GM20431 (cell line): ENCODE measurements around the gene KCNK3.

Experiments used
- in situ Hi-C: fragments of 300-500 bp; cut with MseI, MboI; formaldehyde crosslinking; loops from one replicate; pipeline ENCODE4 v1.15.0; 2020; ENCODE audit warnings: low sequenced_read_pairs; ENCODE audit not compliant: unreplicated experiment

The KCNK3 gene

DNA sequence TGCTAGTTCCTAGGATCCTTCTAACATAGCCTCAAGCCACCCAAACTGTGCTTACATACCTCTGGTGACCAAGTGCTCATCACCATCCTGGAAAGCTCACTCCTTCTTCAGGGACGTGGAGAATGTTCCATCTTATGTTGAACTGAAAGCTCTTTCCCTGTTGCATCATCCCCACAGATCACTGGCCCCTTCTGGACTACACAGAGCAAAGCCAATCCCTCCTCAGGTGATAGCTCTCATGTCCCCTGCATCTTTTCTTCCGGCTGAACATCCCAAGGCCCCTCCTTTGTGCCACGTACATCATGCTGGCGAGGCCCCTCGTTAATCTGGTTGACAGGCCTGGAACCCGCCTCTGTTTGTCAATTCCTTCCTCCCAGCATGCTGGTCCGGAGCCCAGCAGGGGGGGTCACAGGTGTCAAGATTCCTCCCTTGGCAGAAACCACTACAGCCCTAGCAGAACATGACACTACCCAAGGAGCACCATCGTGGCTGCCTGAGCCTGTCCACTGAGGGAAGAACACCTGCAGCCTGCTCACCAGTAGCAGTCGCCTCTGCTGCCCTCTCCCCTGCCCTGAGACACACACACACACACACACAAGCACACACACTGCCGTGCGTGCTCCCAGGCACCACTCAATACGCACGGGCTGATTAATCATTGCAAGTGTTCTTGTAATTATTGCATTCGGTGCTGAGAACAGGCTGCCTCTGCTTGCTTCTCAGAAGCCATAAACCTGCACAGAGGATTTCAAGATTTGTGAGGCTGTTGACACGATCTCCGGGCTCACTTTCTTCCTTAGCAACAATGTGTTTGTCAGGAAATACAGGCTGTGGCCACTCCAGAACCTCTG, 6.3 kb upstream of the KCNK3 start:
- in situ Hi-C loops, result no loop called here

DNA sequence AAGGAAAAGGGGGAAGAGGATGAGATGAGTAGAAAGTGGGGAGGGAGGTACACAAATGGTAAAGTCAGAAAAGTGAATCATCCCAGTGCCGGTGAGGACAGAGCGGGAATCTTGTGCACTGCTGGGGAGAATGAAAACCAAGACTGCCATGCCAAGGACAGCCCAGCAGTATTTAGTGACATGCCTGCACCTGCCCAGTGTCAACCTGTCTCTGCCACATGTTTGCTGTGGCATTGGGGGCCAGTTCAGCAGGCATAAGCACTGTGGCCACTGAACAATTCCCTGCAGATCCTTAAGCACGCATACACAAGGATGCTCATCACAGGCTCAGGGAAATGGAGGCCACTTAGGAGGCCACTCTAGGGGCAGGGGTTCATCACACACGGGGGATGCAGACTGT, 5.2 kb upstream of the KCNK3 start:
- in situ Hi-C loops, result no loop called here

GRCh38 chr2:26687801-26688200, 4.7 kb upstream of the KCNK3 start:
- in situ Hi-C loops, result no loop called here

- in situ Hi-C loops, result no loop called here
Observed at GRCh38 chr2:26691161-26691560, 1.4 kb upstream of the KCNK3 start.

DNA sequence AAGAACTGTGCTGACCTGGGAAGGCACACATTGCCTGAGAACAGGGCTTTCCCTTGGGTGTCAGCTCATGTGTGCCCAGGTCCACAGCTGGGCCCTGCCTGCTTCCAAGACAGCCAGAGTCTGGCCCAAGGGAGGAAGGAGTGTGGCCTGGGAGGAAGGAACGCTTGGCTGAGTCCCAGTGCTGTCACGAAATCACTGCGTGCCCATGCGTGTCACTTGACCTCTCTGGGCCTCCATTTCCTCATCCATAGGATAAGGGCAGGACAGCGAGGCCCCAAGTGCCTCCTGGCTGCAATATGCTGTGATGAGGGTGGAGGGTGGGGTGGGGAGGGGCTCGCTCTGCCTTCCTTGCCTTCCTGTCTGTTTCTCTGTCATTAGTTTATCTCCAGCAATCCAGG, 642 bp upstream of the KCNK3 start:
- in situ Hi-C loops, result no loop called here

DNA sequence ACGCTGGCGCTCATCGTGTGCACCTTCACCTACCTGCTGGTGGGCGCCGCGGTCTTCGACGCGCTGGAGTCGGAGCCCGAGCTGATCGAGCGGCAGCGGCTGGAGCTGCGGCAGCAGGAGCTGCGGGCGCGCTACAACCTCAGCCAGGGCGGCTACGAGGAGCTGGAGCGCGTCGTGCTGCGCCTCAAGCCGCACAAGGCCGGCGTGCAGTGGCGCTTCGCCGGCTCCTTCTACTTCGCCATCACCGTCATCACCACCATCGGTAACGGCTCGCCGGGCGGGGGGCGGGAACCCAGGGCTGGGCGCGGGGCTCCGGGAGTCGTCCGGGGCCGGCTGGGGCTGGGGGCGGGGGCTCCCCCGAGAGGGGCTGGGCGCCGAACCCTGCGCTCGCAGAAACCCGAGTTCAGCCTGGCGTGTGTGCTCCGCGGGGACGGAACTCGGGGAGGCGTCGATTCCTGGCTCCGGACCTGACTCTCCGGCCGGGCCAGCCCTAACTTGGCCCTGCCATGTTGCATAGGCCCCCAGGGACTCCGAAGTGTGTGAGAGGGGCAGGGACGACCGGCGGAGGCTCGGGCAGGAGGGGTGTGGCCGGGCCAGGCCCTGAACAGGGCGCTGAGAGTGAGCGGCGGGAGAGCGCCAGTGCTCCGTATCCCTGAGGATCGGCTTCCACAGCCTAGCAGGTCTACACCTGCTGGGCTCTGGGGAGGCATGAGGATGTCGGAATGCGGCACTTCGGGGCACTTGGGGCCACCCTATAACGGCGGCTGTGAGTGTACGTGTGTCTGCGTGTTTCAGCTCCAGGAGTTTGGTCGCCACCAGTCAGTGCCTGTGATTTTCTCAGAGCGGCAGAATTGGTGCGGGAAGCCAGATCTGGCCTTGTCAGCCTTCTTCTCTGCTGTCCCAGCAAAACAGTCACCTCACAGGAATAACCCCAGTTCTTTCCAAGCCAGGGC, 651 bp downstream of the KCNK3 start:
- in situ Hi-C loops, result no loop called here

- in situ Hi-C loops, result no loop called here
Observed at GRCh38 chr2:26694001-26694400, 1.5 kb downstream of the KCNK3 start.

- in situ Hi-C loops, result no loop called here
Observed at GRCh38 chr2:26696351-26696816, 3.9 kb downstream of the KCNK3 start.

GRCh38 chr2:26697425-26697824, 4.9 kb downstream of the KCNK3 start:
- in situ Hi-C loops, result no loop called here

- in situ Hi-C loops, result no loop called here
Observed at GRCh38 chr2:26699295-26699694, 6.8 kb downstream of the KCNK3 start.

DNA sequence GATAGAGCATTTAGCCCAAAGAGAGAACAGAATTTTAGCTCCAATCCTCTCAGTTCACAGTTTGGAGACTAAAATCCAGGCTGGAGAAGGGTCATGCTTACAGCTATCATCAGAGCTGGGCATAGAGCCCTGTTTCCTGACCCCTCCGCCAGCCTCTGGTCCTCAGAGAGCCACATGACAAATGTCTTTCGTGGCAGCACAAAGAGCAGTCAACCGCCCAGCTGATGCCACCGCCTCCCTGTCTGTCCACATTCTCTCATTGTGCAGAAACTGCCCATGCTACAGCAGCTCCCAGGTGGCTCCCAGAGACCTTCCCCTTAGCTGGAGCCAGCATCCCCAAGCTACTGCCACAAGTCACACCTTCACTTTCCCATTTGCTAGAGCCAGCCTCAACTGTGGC, 7.6 kb downstream of the KCNK3 start:
- in situ Hi-C loops, result no loop called here

DNA sequence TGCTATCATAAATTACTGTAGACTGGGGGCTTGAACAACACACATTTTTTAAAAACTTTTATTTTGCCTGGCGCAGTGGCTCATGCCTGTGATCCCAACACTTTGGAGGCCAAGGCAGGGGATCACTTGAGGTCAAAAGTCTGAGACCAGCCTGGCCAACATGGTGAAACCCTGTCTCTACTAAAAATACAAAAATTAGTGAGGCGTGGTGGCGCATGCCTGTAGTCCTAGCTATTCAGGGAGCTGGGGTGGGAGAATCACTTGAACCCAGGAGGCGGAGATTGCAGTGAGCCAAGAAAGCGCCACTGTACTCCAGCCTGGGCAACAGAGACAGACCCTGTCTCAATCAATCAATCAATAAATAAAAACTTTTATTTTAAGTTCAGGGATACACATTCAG, 9.1 kb downstream of the KCNK3 start:
- in situ Hi-C loops, result no loop called here

GRCh38 chr2:26702025-26702424, 9.5 kb downstream of the KCNK3 start:
- in situ Hi-C loops, result no loop called here

DNA sequence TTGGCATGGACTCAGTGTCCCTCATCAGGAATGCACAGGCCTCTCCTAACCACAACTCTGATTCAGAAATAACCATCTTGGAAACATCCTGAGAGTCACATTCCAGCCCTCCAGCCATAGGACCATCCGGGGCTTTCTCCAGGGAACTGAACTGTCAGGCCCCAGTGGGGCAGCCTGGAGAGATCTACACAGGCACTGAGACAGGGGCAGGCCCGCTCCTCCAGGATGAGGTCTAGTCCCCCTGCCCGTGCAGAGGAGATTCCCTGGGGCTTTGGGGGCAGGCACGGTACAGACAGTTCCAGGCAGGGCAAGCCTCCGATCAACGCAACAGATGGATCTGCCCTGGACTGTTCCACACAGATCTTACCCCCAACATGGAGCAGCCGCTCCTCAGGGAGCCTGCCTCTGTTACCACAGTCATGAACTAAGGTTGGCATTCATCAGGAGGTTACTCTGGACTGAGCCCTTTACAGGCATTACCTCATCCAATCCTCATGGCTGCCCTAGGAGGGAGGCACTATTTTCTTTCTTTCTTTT, 12.0 kb downstream of the KCNK3 start:
- in situ Hi-C loops, result no loop called here

- in situ Hi-C loops, result no loop called here
Observed at GRCh38 chr2:26705126-26705525, 12.6 kb downstream of the KCNK3 start.

DNA sequence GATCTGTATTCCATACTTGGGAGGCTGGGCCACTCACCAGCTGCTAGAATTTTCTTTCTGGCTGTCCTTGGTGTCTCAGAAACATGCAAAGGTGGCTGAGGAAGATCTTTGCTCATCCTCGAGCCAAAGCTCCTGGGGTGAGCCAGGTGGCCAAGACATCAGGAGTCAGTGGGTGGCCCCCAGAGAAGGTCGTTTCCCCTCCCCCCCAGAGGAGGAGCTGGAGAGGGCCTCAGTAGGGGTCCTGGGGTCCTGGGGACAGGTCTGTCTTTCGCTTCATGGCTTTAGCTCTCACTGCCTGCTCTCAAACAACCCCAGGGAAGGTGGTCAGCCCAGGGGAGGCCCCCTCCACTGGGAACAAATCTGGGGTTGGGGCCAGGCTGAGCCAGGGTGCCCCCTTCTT, 13.6 kb downstream of the KCNK3 start:
- in situ Hi-C loops, result no loop called here

- in situ Hi-C loops, result no loop called here
Observed at GRCh38 chr2:26706616-26707473, 14.3 kb downstream of the KCNK3 start.

- in situ Hi-C loops, result no loop called here
Observed at GRCh38 chr2:26707747-26708146, 15.2 kb downstream of the KCNK3 start.

DNA sequence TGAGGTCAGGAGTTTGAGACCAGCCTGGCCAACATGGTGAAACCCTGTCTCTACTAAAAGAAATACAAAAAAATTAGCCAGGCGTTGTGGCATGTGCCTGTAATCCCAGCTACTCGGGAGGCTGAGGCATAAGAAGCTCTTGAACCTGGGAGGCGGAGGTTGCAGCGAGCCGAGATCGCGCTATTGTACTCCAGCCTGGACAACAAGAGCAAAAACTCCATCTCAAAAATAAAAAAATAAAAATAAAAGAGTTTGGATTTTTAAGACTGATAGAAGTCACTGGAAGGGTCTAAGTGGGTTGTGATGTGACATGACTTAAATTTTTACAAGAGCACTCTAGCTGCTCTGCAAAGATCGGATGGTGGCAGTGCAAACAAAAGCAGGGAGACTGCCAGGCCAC, 15.9 kb downstream of the KCNK3 start:
- in situ Hi-C loops, result no loop called here
